Limb (tissue), 2 donors: ENCODE results near the gene RUNX1.
"Not testable (repeated sequence)": the region's sequence is repeated elsewhere in the genome, so short reads cannot be mapped to it uniquely, and the experiment has no call there.

Experiments used
- DNase-seq, 2 donors: peaks; one replicate each; pipeline ENCODE4 v3.0.0-alpha.2; 2016; ENCODE audit errors: extremely low spot score in 2 of 2

The RUNX1 gene

DNA sequence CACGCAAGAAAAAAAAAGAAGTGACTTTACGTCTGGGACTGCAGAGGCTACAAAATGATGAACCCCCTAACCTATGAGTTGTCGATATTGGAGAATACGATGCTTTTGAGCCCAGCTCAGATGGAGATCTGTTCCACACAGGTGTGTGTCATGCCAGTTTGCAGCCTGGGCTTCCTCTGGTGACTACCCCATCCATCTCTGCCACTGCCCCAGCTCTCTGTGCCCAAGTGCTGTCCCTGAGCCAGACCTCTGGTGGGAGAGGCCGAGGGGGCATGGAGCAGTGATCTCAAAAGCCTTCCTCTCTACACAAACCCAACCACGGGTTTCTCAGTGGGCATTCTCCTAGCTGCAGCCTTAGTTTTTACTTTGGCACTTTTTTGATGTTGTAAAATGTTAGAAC, 239.3 kb downstream of the RUNX1 start:
- DNase-seq = no peak

DNA sequence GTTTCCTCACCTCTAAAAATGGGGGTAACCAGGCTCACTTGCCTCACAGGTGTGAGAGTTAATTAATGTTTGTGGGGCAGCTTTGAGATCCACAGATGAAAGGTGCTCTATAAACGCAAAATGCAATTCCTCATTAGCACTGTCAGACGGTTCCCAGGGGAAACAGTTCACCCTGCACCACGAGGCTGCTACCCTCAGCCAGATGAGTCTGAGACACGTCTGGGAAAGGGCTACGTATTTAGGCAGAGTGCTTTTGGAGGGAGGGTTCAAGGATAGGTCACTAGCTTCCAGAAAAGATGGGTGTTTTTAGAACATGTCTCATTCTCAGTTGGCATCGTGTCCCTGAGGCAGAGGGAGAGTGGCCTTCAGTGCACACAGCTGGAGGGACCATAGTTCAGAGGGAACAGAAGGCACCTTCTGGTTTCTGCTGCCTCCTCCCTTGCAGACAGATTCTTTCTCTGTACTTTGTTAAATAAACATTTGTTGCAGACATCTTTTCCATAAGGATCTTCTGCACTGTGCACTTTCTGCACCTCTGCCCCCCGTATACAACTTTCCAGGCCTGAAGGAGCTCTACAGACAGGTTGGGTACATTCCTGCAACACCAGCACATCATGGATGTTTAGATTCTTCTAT, 240.4 kb downstream of the RUNX1 start:
- no peak for DNase-seq

- no peak for DNase-seq
Observed at GRCh38 chr21:34807881-34808568, 241.1 kb downstream of the RUNX1 start.

- DNase-seq = no peak
Observed at GRCh38 chr21:34807146-34807880, 241.8 kb downstream of the RUNX1 start.

GRCh38 chr21:34806423-34806822, 242.7 kb downstream of the RUNX1 start:
- DNase-seq = no peak

GRCh38 chr21:34805157-34805556, 243.9 kb downstream of the RUNX1 start:
- DNase-seq = no peak

DNA sequence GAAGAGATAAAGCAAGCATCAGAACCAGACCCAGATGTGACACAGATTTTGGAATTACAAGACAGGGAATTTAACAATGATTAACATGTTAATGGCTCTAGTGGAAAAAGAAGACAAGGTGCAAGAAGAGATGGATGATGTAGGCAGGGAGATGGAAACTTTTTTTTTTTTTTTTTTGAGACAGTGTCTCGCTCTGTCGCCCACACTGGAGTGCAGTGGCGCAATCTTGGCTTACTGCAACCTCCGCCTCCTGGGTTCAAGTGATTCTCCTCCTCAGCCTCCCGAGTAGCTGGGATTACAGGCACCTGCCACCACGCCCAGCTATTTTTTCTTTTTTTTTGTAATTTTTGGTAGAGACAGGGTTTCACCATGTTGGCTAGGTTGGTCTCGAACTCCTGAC, 244.5 kb downstream of the RUNX1 start:
- DNase-seq = not testable (repeated sequence)

- no peak for DNase-seq
Observed at GRCh38 chr21:34803782-34804370, 245.2 kb downstream of the RUNX1 start.

- DNase-seq = no peak
Observed at GRCh38 chr21:34802180-34802899, 246.8 kb downstream of the RUNX1 start.

DNA sequence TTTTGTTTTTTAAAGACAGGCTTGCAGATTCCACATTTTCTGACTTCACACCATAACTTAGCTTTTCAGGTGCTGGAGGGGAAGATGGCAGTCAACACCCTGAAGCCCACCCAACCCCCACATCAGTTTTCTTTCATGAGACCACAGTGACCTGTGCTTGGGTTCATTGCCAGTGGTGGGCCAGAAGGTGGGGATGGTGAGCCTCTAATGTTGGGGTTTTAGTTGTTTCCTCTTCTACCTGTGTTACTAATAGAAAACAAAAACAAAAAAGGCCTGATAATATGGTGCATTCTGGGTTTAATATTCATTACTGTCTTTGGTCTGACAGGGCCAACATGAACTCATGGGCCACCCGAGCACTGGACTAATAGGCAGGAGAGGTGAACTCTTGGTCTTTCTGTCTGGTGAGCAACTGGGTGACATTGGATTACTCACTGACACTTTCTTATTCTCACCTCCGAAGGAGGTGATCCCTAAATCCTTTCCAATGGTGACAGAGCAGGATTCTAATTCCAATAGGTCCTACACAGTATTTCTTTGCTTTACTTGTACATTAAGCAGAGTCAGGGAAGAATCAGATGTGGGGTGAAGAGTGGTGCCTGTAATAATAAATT, 247.5 kb downstream of the RUNX1 start:
- no peak for DNase-seq

DNA sequence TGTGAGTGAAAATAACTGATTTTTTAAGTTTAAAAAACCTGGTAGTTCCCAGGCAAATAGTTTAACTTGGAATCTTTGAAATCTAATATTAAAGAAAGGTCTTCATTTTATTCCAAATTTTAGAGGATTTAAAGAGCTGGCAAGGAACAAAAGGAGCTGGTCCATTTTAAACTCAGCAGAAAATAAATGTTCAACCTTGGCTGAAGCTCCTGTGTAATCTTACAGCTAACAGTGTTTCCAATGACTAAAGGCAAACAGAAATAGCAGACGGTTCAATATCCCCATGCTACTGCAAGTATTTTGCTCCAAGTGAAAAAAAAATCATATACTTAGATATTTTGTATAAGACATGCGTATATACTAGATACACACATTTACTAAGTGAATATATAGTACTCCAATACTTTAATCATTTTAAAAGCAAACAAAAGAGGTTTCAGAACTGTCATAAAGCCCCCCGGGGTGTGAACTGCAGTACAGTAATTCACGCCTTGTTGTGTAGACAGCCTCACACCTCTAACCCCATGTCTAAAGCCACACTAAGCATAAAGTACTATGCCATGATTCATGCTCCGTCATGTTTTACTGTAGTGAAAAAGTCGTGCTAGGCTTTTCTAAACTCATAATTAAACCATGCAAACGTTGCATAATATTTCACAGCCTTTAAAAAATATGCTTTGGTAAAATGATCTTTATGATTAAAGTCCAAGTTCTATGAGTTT, 248.1 kb downstream of the RUNX1 start:
- DNase-seq = no peak

GRCh38 chr21:34799092-34799491, 250.0 kb downstream of the RUNX1 start:
- DNase-seq = no peak

- no peak for DNase-seq
Observed at GRCh38 chr21:34797921-34798535, 251.1 kb downstream of the RUNX1 start.

GRCh38 chr21:34797201-34797525, 251.9 kb downstream of the RUNX1 start:
- DNase-seq = no peak

DNA sequence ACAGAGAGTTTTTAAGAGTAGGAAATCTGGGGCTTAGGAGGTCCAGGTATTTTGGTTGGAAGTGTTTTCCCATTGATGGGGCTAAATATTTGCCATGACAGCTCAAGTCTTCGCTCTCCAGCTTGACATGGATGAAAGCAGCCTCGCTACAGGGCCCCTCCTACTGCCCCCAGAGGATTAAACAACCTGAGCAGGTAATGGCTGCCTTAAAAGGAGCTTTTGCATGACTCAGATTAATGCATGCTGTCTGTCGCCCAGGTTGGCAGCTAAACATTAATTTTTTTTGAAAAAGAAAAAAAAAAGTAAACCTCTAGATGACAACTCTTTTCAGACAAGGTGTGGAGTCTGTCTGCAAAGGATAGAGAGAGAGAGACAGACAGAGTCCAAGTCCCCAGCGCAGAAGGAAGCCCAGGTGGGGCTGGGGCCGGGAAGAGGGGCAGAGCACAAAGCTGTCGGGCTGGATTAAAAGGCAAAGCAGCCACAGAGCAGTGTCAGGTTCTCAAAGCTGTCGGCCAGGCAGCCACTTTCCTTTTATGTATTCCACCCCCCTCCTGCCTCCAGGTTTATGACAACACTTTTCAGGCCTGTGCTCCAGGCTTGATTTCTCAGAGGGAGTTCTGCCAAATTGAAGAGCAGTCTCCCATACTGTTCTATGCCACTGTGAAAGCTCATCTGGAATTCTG, 252.4 kb downstream of the RUNX1 start:
- DNase-seq = no peak

DNA sequence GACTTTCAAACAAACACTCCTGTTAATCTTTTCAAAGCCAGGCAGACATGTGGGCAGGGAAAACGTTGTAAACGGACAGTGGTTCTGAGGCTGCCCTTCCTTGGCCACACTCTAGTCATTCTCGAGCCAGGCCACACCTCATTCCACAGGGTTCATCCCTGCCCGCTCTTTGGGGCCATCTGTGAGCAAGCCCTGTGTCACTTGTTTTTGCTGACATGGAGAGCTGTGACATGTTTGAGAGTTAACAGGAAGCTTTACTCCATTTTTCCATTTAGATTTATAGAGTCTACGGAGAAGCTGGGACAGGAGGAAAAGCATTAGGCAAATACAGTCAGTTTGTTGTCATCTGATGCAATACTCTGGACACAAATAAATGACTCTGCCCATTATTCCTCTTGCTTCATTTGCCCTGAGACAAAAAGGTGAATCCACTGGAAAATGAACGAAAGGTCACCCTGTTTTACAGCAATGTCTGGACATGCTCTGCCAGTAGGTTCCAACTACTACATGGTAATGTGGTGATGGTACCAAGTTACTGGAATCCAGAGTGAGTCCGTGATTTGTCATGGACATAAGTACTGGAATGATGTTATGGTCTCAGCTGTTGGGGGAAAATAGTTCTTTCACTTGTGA, 253.4 kb downstream of the RUNX1 start:
- DNase-seq = no peak

- peak in 1 of 2 donors; percentile 34 for DNase-seq
Observed at GRCh38 chr21:34795175-34795547, 253.9 kb downstream of the RUNX1 start.

- no peak for DNase-seq
Observed at GRCh38 chr21:34794686-34795085, 254.4 kb downstream of the RUNX1 start.

GRCh38 chr21:34793471-34793870, 255.6 kb downstream of the RUNX1 start:
- no peak for DNase-seq
